ENCODE data around the gene CUEDC1. TPM values are rescaled to one million over a fixed set of nuclear protein-coding genes. Genes with fewer than 3 reads are reported as not detected.

The CUEDC1 gene
- total RNA-seq, 2 experiments from 2014 or later, result 0.29 to 0.40 TPM

DNA sequence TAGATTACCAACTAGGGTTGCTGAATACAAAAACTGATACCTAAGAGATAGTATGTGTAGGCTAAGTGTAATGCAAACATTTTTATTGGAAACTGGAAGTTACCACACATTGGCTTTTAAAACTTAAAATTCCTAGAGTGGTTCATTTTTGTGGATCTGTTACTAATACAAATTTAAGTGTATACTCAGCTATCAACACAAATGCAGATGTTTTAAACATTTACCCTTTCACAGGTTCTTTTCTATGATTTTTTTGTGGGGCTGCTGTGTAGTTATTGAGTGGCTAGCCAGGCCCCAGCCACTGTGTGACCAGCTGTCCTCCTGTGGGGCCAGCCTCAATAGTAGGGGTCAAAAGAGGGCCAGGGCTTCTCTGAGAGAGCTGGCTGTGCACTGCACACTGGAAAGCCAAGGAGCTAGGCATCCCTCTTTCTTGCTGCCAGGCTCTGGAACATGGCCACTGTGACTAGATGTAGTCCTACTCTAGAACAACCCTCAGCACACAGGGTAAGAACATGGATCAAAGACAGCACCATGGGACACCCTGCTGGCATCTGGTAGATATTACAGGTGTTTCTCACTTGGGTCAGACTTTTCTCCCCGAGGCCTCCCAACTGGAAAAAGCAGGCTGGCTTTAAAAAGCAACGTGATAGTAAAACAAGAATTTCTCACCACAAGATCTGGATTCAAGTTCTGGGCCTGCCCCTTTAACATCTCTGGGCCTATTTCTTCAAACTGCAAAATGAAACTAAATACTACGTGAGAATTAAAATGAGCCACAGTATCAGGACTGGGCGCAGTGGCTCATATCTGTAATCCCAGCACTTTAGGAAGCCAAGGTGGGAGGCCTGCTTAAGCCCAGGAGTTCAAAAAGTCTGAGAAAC, 40.1 kb upstream of the CUEDC1 start:
- ATAC-seq (peak; percentile 89), DNase-seq (peak; percentile 76)
- Mint-ChIP-seq H3K4me1 (ENCODE audit: low read depth) (peaks cover 72% of the 10 kb centered on the region), H3K9me3 (no peaks in the 10 kb centered on the region), H3K4me3 (no peak overlapping the region), H3K27ac (peak overlapping the region; percentile 40), H3K36me3 (ENCODE audit: low read depth) (peaks cover 27% of the 10 kb centered on the region), H3K27me3 (no peaks in the 10 kb centered on the region)
- ChIA-PET POLR2A (interaction anchor here (0.6 to 12.1 kb wide), 11 partner anchors 8 to 140 kb away, joined by 3 to 230 read pairs (median 3); partner anchors contain the start of gene SRSF1), CTCF (interaction anchor here (0.7 to 12.2 kb wide), 14 partner anchors 8 to 204 kb away, joined by 3 to 177 read pairs (median 3); partner anchors contain the start of gene MRPS23)
- TF ChIP-seq, protein P1, sequence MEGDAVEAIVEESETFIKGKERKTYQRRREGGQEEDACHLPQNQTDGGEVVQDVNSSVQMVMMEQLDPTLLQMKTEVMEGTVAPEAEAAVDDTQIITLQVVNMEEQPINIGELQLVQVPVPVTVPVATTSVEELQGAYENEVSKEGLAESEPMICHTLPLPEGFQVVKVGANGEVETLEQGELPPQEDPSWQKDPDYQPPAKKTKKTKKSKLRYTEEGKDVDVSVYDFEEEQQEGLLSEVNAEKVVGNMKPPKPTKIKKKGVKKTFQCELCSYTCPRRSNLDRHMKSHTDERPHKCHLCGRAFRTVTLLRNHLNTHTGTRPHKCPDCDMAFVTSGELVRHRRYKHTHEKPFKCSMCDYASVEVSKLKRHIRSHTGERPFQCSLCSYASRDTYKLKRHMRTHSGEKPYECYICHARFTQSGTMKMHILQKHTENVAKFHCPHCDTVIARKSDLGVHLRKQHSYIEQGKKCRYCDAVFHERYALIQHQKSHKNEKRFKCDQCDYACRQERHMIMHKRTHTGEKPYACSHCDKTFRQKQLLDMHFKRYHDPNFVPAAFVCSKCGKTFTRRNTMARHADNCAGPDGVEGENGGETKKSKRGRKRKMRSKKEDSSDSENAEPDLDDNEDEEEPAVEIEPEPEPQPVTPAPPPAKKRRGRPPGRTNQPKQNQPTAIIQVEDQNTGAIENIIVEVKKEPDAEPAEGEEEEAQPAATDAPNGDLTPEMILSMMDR (IDR thresholded peaks at IDR 0.05), result peak; percentile 73
- intact Hi-C loops (cut with micrococcal nuclease), result loop anchor here (5.0 to 10.0 kb wide), 2 partner anchors 119 to 138 kb away; no protein-coding TSS in a partner anchor

DNA sequence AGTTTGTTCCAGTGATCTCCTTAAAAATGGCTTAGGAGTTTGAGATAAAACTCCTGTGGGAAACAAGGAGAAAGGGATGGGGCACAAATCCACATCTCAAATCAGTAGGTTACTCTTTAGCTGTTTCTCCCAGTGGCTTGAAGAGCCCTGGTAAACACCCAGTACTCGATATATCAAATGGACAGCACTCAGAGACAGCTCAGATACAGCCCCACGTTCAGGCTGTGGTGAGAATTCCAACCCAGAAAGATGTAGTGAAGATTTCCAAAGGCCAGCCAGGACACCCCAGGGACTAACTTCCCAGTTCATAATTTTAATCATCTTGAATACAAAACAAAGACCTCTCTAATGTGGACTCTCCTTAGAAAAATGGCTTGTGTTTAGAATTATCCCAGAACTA, 39.2 kb upstream of the CUEDC1 start:
- intact Hi-C loops (cut with micrococcal nuclease), result loop anchor here (10.0 kb wide), 1 partner anchor 120 kb away; no protein-coding TSS in a partner anchor
- ATAC-seq (no peak), DNase-seq (no peak)
- Mint-ChIP-seq H3K36me3 (ENCODE audit: low read depth) (peaks cover 24% of the 10 kb centered on the region), H3K9me3 (no peaks in the 10 kb centered on the region), H3K27me3 (no peaks in the 10 kb centered on the region), H3K4me1 (ENCODE audit: low read depth) (peaks cover 71% of the 10 kb centered on the region), H3K4me3 (no peak overlapping the region), H3K27ac (peak overlapping the region; percentile 54)
- CTCF ChIA-PET, result interaction anchor here (0.8 to 12.2 kb wide), 13 partner anchors 7 to 205 kb away, joined by 3 to 177 read pairs (median 3); partner anchors contain the start of genes MRPS23 and SRSF1
- TF ChIP-seq, protein P1 (IDR thresholded peaks at IDR 0.05), result no peak
- POLR2A ChIA-PET, result interaction anchor here (0.6 to 12.1 kb wide), 10 partner anchors 9 to 178 kb away, joined by 3 to 230 read pairs (median 3); partner anchors contain the start of genes MRPS23 and SRSF1

DNA sequence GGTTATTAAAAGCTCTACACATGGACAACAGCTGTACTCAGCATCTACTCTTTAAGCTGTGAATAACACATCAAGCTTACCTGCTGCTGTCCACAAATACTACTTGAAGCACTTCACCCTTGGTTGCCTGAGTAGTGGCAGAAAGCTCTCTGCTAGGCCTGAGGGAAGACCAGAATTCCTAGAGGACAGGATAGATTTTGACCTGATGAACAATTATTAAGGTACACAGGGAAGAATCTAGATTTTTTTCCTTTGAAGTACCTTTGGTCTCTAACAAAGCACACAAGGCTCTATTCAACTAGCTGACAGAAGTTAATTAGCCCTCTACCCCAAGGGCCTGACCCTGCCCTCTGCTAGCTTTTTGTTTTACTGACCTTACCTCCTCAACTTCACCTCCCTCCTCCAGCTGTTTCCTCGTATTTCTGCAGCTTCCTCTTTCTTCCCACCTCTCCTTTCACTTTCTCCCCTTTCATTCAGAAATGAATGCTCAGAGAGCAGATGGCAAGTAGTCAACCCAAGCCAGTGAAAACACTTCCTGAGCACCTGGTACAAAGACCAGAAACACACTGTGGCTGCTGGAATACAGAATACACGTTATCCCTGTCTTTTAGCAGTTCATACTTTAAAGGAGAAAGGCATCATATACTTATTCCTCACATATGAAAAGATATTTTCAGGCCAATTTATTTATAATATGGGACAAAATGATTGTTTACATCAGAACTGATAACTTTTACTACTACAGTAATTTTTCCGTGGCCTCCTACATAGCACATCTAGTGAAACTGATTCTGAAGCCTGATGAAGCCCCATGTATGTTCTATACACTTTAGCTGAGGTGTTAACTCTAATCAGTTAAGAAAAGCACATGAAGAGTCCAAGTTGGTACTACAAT, 38.5 kb upstream of the CUEDC1 start:
- Mint-ChIP-seq H3K36me3 (ENCODE audit: low read depth) (peaks cover 22% of the 10 kb centered on the region), H3K27me3 (no peaks in the 10 kb centered on the region), H3K27ac (peak overlapping the region; percentile 46), H3K4me1 (ENCODE audit: low read depth) (peaks cover 73% of the 10 kb centered on the region), H3K4me3 (no peak overlapping the region), H3K9me3 (no peaks in the 10 kb centered on the region)
- TF ChIP-seq, protein P1 (IDR thresholded peaks at IDR 0.05), result no peak
- no peak for DNase-seq
- ATAC-seq, result no peak
- POLR2A ChIA-PET, result interaction anchor here (0.6 to 12.1 kb wide), 17 partner anchors 9 to 179 kb away, joined by 3 to 230 read pairs (median 3); partner anchors contain the start of genes MRPS23 and SRSF1
- intact Hi-C loops (cut with micrococcal nuclease), result loop anchor here (10.0 kb wide), 1 partner anchor 121 kb away; no protein-coding TSS in a partner anchor
- CTCF ChIA-PET, result interaction anchor here (0.8 to 12.2 kb wide), 15 partner anchors 8 to 143 kb away, joined by 3 to 177 read pairs (median 3); partner anchors contain the start of genes MRPS23 and SRSF1

DNA sequence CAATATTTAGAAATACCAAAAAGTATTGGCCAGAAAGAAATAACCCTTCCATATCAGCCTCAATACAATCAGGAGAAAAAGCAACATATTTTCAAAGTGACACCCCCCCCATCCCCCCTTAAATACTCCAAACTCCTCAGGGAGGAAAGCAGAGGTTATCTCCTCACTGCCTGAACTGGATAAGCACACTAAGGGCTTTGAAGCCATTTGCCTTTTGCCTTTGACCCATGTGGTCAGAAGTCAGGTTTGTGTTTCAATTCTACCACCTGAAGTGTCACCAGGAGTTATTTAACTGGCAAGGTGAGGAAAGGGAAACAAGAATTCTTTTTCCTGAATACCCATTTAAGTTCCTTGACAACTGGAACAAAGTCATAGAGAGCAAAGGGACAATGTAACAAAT, 36.3 kb upstream of the CUEDC1 start:
- no peak for ATAC-seq
- H3K36me3 Mint-ChIP-seq (ENCODE audit: low read depth), result peaks cover 8% of the 10 kb centered on the region
- H3K27ac Mint-ChIP-seq, result no peak overlapping the region
- TF ChIP-seq, protein P1 (IDR thresholded peaks at IDR 0.05), result no peak
- peaks cover 60% of the 10 kb centered on the region for H3K4me1 Mint-ChIP-seq (ENCODE audit: low read depth)
- intact Hi-C loops (cut with micrococcal nuclease), result loop anchor here (10.0 kb wide), 1 partner anchor 123 kb away; no protein-coding TSS in a partner anchor
- no peaks in the 10 kb centered on the region for H3K9me3 Mint-ChIP-seq
- ChIA-PET CTCF (interaction anchor here (2.4 to 12.2 kb wide), 3 partner anchors 8 to 134 kb away, joined by 6 to 177 read pairs (median 54); no protein-coding TSS in a partner anchor), POLR2A (interaction anchor here (0.7 to 12.1 kb wide), 4 partner anchors 10 to 131 kb away, joined by 3 to 230 read pairs (median 3); partner anchors contain the start of gene SRSF1)
- H3K4me3 Mint-ChIP-seq, result no peak overlapping the region
- DNase-seq, result no peak
- H3K27me3 Mint-ChIP-seq, result no peaks in the 10 kb centered on the region
